Measurements from ENCODE around the gene TYMP.

DNA sequence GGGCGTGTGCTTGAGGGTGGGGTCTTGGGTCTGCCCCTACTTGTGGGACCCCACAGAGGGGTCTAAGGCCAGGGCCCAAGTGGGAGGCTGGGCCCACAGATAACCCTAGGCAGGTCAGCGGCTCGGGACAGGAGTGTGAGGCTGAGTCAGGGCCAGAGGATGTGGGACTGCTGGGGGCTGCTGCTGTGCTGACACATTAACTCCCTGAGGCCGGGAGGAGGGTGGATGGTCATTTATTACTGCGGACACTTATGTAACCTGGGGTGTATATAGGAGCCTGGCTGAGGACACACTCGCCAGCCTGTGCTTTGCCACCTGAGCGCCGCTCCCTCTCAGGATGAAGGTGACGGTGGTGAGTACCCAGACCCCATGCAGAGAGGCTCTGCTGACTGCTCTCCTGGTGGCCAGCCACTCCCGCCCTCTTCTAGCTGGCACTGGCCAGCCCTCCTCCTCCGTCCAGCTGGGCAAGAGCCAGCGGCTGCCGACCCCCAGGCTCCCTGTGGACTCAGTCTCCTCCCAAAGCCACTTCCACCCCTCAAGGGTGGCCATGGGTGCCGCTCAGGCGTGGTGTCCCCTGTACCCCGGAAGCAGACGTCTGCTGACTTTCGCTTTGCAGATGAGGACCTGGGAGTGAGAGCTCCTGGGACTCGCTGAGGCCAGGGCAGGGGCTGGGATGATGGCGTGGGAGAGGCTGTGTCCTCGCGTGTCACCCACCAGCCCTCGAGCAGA, 43.1 kb downstream of the TYMP start, which contains the start of gene MIOX:
- TF ChIP-seq, protein P1, sequence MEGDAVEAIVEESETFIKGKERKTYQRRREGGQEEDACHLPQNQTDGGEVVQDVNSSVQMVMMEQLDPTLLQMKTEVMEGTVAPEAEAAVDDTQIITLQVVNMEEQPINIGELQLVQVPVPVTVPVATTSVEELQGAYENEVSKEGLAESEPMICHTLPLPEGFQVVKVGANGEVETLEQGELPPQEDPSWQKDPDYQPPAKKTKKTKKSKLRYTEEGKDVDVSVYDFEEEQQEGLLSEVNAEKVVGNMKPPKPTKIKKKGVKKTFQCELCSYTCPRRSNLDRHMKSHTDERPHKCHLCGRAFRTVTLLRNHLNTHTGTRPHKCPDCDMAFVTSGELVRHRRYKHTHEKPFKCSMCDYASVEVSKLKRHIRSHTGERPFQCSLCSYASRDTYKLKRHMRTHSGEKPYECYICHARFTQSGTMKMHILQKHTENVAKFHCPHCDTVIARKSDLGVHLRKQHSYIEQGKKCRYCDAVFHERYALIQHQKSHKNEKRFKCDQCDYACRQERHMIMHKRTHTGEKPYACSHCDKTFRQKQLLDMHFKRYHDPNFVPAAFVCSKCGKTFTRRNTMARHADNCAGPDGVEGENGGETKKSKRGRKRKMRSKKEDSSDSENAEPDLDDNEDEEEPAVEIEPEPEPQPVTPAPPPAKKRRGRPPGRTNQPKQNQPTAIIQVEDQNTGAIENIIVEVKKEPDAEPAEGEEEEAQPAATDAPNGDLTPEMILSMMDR (IDR thresholded peaks at IDR 0.05; ENCODE audit: insufficient read depth, low read depth, low read length) = no peak
- no peak for TF ChIP-seq EZH2 (IDR thresholded peaks at IDR 0.05; ENCODE audit: insufficient read depth, low read length)
